ENCODE results near the gene PCSK5.

The PCSK5 gene

GRCh38 chr9:76135902-76136301 lies 245.4 kb downstream of the PCSK5 start:
- Histone ChIP-seq H3K4me2 (ENCODE audit: insufficient read depth, low read length) (no peak overlapping the region), H4K20me1 (ENCODE audit: insufficient read depth, low read length) (no peaks in the 10 kb centered on the region), H3K4me1 (ENCODE audit: insufficient read depth, low read length) (no peaks in the 10 kb centered on the region), H3K27ac (ENCODE audit: low read length) (no peak overlapping the region), H3K27me3 (ENCODE audit: insufficient read depth, low read length, poor library complexity) (no peaks in the 10 kb centered on the region), H3K9me3 (ENCODE audit: insufficient read depth, low read length, severe bottlenecking) (no peaks in the 10 kb centered on the region), H3K79me2 (ENCODE audit: insufficient read depth, low read length) (no peaks in the 10 kb centered on the region), H2AFZ (ENCODE audit: low read depth, low read length) (no peak overlapping the region), H3K4me3 (ENCODE audit: low read depth in 1 of 2, low read length in 2 of 2) (no peak overlapping the region), H3K9ac (ENCODE audit: low read depth, low read length) (no peak overlapping the region), H3K36me3 (ENCODE audit: insufficient read depth, low read length) (no peaks in the 10 kb centered on the region)
- ATAC-seq (ENCODE audit: insufficient read depth, low read depth): no peak
- no peak for TF ChIP-seq EZH2 (IDR thresholded peaks at IDR 0.05; ENCODE audit: borderline replicate concordance, low read depth, low read length, severe bottlenecking)
- TF ChIP-seq CTCF (IDR thresholded peaks at IDR 0.05; ENCODE audit: borderline replicate concordance, extremely low read depth, low read length, poor library complexity, severe bottlenecking): no peak
- DNase-seq: no peak

- TF ChIP-seq CTCF (IDR thresholded peaks at IDR 0.05; ENCODE audit: borderline replicate concordance, extremely low read depth, low read length, poor library complexity, severe bottlenecking): no peak
- TF ChIP-seq EZH2 (IDR thresholded peaks at IDR 0.05; ENCODE audit: borderline replicate concordance, low read depth, low read length, severe bottlenecking): no peak
- no peak overlapping the region for H3K4me3 ChIP-seq (ENCODE audit: low read depth in 1 of 2, low read length in 2 of 2)
- no peaks in the 10 kb centered on the region for H3K36me3 ChIP-seq (ENCODE audit: insufficient read depth, low read length)
- no peak overlapping the region for H3K9ac ChIP-seq (ENCODE audit: low read depth, low read length)
- H3K27ac ChIP-seq (ENCODE audit: low read length): no peak overlapping the region
- DNase-seq (no peak), ATAC-seq (ENCODE audit: insufficient read depth, low read depth) (peak; percentile 53; the same call in 1 of the 3 replicates)
- H3K79me2 ChIP-seq (ENCODE audit: insufficient read depth, low read length): no peaks in the 10 kb centered on the region
- H3K9me3 ChIP-seq (ENCODE audit: insufficient read depth, low read length, severe bottlenecking): no peaks in the 10 kb centered on the region
- H2AFZ ChIP-seq (ENCODE audit: low read depth, low read length): no peak overlapping the region
- H4K20me1 ChIP-seq (ENCODE audit: insufficient read depth, low read length): no peaks in the 10 kb centered on the region
- no peaks in the 10 kb centered on the region for H3K4me1 ChIP-seq (ENCODE audit: insufficient read depth, low read length)
- no peaks in the 10 kb centered on the region for H3K27me3 ChIP-seq (ENCODE audit: insufficient read depth, low read length, poor library complexity)
- H3K4me2 ChIP-seq (ENCODE audit: insufficient read depth, low read length): no peak overlapping the region
These were observed 246.5 kb downstream of the PCSK5 start for GRCh38 chr9:76136986-76137385.

- Histone ChIP-seq H4K20me1 (ENCODE audit: insufficient read depth, low read length) (no peaks in the 10 kb centered on the region), H3K79me2 (ENCODE audit: insufficient read depth, low read length) (no peaks in the 10 kb centered on the region), H3K4me2 (ENCODE audit: insufficient read depth, low read length) (no peak overlapping the region), H3K9ac (ENCODE audit: low read depth, low read length) (no peak overlapping the region), H3K36me3 (ENCODE audit: insufficient read depth, low read length) (no peaks in the 10 kb centered on the region), H3K27me3 (ENCODE audit: insufficient read depth, low read length, poor library complexity) (no peaks in the 10 kb centered on the region), H3K27ac (ENCODE audit: low read length) (no peak overlapping the region), H3K9me3 (ENCODE audit: insufficient read depth, low read length, severe bottlenecking) (no peaks in the 10 kb centered on the region), H2AFZ (ENCODE audit: low read depth, low read length) (no peak overlapping the region), H3K4me1 (ENCODE audit: insufficient read depth, low read length) (no peaks in the 10 kb centered on the region), H3K4me3 (ENCODE audit: low read depth in 1 of 2, low read length in 2 of 2) (no peak overlapping the region)
- ATAC-seq (ENCODE audit: insufficient read depth, low read depth) (no peak), DNase-seq (no peak)
- TF ChIP-seq EZH2 (IDR thresholded peaks at IDR 0.05; ENCODE audit: borderline replicate concordance, low read depth, low read length, severe bottlenecking) (no peak), CTCF (IDR thresholded peaks at IDR 0.05; ENCODE audit: borderline replicate concordance, extremely low read depth, low read length, poor library complexity, severe bottlenecking) (no peak)
These were observed 247.5 kb downstream of the PCSK5 start for GRCh38 chr9:76137931-76138330.

- H3K9me3 ChIP-seq (ENCODE audit: insufficient read depth, low read length, severe bottlenecking): no peaks in the 10 kb centered on the region
- TF ChIP-seq CTCF (IDR thresholded peaks at IDR 0.05; ENCODE audit: borderline replicate concordance, extremely low read depth, low read length, poor library complexity, severe bottlenecking): no peak
- no peak overlapping the region for H3K4me2 ChIP-seq (ENCODE audit: insufficient read depth, low read length)
- no peaks in the 10 kb centered on the region for H3K4me1 ChIP-seq (ENCODE audit: insufficient read depth, low read length)
- no peak overlapping the region for H3K27ac ChIP-seq (ENCODE audit: low read length)
- H3K36me3 ChIP-seq (ENCODE audit: insufficient read depth, low read length): no peaks in the 10 kb centered on the region
- no peak overlapping the region for H3K9ac ChIP-seq (ENCODE audit: low read depth, low read length)
- H2AFZ ChIP-seq (ENCODE audit: low read depth, low read length): no peak overlapping the region
- no peak overlapping the region for H3K4me3 ChIP-seq (ENCODE audit: low read depth in 1 of 2, low read length in 2 of 2)
- ATAC-seq (ENCODE audit: insufficient read depth, low read depth) (no peak), DNase-seq (no peak)
- no peaks in the 10 kb centered on the region for H3K79me2 ChIP-seq (ENCODE audit: insufficient read depth, low read length)
- no peaks in the 10 kb centered on the region for H4K20me1 ChIP-seq (ENCODE audit: insufficient read depth, low read length)
- no peaks in the 10 kb centered on the region for H3K27me3 ChIP-seq (ENCODE audit: insufficient read depth, low read length, poor library complexity)
These were observed 247.9 kb downstream of the PCSK5 start for GRCh38 chr9:76138360-76138759.

All from DND-41 (cell line).